HPDE6-E6E7 (cell line): Measurements from ENCODE around the gene MRPL20.

Experiments used
- DNase-seq: peaks from one replicate; pipeline ENCODE4 v3.0.0; 2011; ENCODE audit warnings: missing footprints; ENCODE audit errors: extremely low spot score

The MRPL20 gene

GRCh38 chr1:1364266-1364665 is 42.8 kb downstream of the MRPL20 start:
- DNase-seq: no peak

- DNase-seq: no peak
Observed at GRCh38 chr1:1361982-1362423, 45.1 kb downstream of the MRPL20 start.

- no peak for DNase-seq
Observed at GRCh38 chr1:1361233-1361981, 45.7 kb downstream of the MRPL20 start.

- no peak for DNase-seq
Observed at GRCh38 chr1:1360506-1361169, 46.5 kb downstream of the MRPL20 start.

GRCh38 chr1:1359664-1360468 is 47.2 kb downstream of the MRPL20 start:
- DNase-seq: no peak

- no peak for DNase-seq
Observed at GRCh38 chr1:1359308-1359663, 47.8 kb downstream of the MRPL20 start.

- no peak for DNase-seq
Observed at GRCh38 chr1:1358433-1359271, 48.4 kb downstream of the MRPL20 start, which contains the start of gene MXRA8. MXRA8 (minus strand) TSS chr1:1358555; CDS start chr1:1358504, 51 bp downstream.

GRCh38 chr1:1357871-1358432 is 49.1 kb downstream of the MRPL20 start:
- DNase-seq: no peak

- no peak for DNase-seq
Observed at GRCh38 chr1:1356796-1357401, 50.2 kb downstream of the MRPL20 start.

GRCh38 chr1:1356166-1356795 is 50.8 kb downstream of the MRPL20 start:
- no peak for DNase-seq

- DNase-seq: no peak
Observed at GRCh38 chr1:1355416-1355815, 51.7 kb downstream of the MRPL20 start.

GRCh38 chr1:1354271-1355247 is 52.5 kb downstream of the MRPL20 start:
- no peak for DNase-seq

- DNase-seq: no peak
Observed at GRCh38 chr1:1353389-1354151, 53.5 kb downstream of the MRPL20 start.

GRCh38 chr1:1352786-1353388 is 54.2 kb downstream of the MRPL20 start:
- DNase-seq: no peak
